ENCODE data around the gene RAG2. TPM values are rescaled to one million over a fixed set of nuclear protein-coding genes. Genes with fewer than 3 reads are reported as not detected.

RAG2 gene
- total and polyA plus RNA-seq, 2 experiments from 2014 or later = not detected

GRCh38 chr11:36609383-36609782 lies 11.3 kb upstream of the RAG2 start:
- Histone ChIP-seq H4K20me1 (replicated peaks; ENCODE audit: insufficient read depth) (0 out of 2 replicates have a peak, but pooled peaks cover 3% of the 10 kb centered on the region), H3K4me1 (ENCODE audit: insufficient read depth) (no peaks in the 10 kb centered on the region), H3K36me3 (ENCODE audit: insufficient read depth) (no peaks in the 10 kb centered on the region), H3K27me3 (ENCODE audit: insufficient read depth) (no peaks in the 10 kb centered on the region), H3K4me2 (no peak overlapping the region), H3K27ac (ENCODE audit: low read depth) (no peak overlapping the region), H3K4me3 (no peak overlapping the region), H3K79me2 (replicated peaks; ENCODE audit: insufficient read depth) (no peaks in the 10 kb centered on the region), H2AFZ (no peak overlapping the region), H3K9me2 (ENCODE audit: insufficient read depth) (no peaks in the 10 kb centered on the region), H3F3A (replicated peaks; ENCODE audit: low read depth) (no peaks in the 10 kb centered on the region)
- ATAC-seq = no peak
- no peak overlapping the region for H3K27ac Mint-ChIP-seq
- H3K4me1 Mint-ChIP-seq = no peaks in the 10 kb centered on the region
- DNase-seq (ENCODE audit: low spot score) = no peak
- H3K9me3 Mint-ChIP-seq = no peaks in the 10 kb centered on the region
- H3K27me3 Mint-ChIP-seq (ENCODE audit: insufficient read depth, low read depth, poor library complexity) = no peaks in the 10 kb centered on the region
- H3K36me3 Mint-ChIP-seq (ENCODE audit: low read depth) = no peaks in the 10 kb centered on the region
- H3K4me3 Mint-ChIP-seq = no peak overlapping the region
- TF ChIP-seq ZNF114 (CRISPR knock-in tag; IDR thresholded peaks at IDR 0.05) (no peak), EZH2 (IDR thresholded peaks at IDR 0.05; ENCODE audit: low read depth, unreplicated experiment) (no peak), POLR2AphosphoS5 (IDR thresholded peaks at IDR 0.05; ENCODE audit: low read depth) (no peak), CTCF (conservative IDR thresholded peaks at IDR 0.05; ENCODE audit: low read depth in 2 of 2) (no peak), EZH2phosphoT487 (IDR thresholded peaks at IDR 0.05; ENCODE audit: unreplicated experiment) (no peak), JUNB (IDR thresholded peaks at IDR 0.05; ENCODE audit: unreplicated experiment) (no peak), NANOG (IDR thresholded peaks at IDR 0.05; ENCODE audit: borderline replicate concordance) (no peak), CREB1 (CRISPR knock-in tag; IDR thresholded peaks at IDR 0.05; ENCODE audit: low read depth) (no peak), STAT1 (IDR thresholded peaks at IDR 0.05; ENCODE audit: unreplicated experiment) (no peak)
- TF ChIP-seq, protein P1, sequence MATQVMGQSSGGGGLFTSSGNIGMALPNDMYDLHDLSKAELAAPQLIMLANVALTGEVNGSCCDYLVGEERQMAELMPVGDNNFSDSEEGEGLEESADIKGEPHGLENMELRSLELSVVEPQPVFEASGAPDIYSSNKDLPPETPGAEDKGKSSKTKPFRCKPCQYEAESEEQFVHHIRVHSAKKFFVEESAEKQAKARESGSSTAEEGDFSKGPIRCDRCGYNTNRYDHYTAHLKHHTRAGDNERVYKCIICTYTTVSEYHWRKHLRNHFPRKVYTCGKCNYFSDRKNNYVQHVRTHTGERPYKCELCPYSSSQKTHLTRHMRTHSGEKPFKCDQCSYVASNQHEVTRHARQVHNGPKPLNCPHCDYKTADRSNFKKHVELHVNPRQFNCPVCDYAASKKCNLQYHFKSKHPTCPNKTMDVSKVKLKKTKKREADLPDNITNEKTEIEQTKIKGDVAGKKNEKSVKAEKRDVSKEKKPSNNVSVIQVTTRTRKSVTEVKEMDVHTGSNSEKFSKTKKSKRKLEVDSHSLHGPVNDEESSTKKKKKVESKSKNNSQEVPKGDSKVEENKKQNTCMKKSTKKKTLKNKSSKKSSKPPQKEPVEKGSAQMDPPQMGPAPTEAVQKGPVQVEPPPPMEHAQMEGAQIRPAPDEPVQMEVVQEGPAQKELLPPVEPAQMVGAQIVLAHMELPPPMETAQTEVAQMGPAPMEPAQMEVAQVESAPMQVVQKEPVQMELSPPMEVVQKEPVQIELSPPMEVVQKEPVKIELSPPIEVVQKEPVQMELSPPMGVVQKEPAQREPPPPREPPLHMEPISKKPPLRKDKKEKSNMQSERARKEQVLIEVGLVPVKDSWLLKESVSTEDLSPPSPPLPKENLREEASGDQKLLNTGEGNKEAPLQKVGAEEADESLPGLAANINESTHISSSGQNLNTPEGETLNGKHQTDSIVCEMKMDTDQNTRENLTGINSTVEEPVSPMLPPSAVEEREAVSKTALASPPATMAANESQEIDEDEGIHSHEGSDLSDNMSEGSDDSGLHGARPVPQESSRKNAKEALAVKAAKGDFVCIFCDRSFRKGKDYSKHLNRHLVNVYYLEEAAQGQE (IDR thresholded peaks at IDR 0.05; ENCODE audit: unreplicated experiment) = no peak
- TF ChIP-seq, protein P2, sequence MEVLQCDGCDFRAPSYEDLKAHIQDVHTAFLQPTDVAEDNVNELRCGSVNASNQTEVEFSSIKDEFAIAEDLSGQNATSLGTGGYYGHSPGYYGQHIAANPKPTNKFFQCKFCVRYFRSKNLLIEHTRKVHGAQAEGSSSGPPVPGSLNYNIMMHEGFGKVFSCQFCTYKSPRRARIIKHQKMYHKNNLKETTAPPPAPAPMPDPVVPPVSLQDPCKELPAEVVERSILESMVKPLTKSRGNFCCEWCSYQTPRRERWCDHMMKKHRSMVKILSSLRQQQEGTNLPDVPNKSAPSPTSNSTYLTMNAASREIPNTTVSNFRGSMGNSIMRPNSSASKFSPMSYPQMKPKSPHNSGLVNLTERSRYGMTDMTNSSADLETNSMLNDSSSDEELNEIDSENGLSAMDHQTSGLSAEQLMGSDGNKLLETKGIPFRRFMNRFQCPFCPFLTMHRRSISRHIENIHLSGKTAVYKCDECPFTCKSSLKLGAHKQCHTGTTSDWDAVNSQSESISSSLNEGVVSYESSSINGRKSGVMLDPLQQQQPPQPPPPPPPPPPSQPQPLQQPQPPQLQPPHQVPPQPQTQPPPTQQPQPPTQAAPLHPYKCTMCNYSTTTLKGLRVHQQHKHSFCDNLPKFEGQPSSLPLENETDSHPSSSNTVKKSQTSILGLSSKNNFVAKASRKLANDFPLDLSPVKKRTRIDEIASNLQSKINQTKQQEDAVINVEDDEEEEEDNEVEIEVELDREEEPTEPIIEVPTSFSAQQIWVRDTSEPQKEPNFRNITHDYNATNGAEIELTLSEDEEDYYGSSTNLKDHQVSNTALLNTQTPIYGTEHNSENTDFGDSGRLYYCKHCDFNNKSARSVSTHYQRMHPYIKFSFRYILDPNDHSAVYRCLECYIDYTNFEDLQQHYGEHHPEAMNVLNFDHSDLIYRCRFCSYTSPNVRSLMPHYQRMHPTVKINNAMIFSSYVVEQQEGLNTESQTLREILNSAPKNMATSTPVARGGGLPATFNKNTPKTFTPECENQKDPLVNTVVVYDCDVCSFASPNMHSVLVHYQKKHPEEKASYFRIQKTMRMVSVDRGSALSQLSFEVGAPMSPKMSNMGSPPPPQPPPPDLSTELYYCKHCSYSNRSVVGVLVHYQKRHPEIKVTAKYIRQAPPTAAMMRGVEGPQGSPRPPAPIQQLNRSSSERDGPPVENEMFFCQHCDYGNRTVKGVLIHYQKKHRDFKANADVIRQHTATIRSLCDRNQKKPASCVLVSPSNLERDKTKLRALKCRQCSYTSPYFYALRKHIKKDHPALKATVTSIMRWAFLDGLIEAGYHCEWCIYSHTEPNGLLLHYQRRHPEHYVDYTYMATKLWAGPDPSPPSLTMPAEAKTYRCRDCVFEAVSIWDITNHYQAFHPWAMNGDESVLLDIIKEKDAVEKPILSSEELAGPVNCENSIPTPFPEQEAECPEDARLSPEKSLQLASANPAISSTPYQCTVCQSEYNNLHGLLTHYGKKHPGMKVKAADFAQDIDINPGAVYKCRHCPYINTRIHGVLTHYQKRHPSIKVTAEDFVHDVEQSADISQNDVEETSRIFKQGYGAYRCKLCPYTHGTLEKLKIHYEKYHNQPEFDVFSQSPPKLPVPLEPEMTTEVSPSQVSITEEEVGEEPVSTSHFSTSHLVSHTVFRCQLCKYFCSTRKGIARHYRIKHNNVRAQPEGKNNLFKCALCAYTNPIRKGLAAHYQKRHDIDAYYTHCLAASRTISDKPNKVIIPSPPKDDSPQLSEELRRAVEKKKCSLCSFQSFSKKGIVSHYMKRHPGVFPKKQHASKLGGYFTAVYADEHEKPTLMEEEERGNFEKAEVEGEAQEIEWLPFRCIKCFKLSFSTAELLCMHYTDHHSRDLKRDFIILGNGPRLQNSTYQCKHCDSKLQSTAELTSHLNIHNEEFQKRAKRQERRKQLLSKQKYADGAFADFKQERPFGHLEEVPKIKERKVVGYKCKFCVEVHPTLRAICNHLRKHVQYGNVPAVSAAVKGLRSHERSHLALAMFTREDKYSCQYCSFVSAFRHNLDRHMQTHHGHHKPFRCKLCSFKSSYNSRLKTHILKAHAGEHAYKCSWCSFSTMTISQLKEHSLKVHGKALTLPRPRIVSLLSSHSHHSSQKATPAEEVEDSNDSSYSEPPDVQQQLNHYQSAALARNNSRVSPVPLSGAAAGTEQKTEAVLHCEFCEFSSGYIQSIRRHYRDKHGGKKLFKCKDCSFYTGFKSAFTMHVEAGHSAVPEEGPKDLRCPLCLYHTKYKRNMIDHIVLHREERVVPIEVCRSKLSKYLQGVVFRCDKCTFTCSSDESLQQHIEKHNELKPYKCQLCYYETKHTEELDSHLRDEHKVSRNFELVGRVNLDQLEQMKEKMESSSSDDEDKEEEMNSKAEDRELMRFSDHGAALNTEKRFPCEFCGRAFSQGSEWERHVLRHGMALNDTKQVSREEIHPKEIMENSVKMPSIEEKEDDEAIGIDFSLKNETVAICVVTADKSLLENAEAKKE (CRISPR knock-in tag; IDR thresholded peaks at IDR 0.05) = no peak
- TF ChIP-seq, protein P3, sequence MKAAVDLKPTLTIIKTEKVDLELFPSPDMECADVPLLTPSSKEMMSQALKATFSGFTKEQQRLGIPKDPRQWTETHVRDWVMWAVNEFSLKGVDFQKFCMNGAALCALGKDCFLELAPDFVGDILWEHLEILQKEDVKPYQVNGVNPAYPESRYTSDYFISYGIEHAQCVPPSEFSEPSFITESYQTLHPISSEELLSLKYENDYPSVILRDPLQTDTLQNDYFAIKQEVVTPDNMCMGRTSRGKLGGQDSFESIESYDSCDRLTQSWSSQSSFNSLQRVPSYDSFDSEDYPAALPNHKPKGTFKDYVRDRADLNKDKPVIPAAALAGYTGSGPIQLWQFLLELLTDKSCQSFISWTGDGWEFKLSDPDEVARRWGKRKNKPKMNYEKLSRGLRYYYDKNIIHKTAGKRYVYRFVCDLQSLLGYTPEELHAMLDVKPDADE (IDR thresholded peaks at IDR 0.05) = no peak
